ENCODE data around the gene SDK1. TPM values are rescaled to one million over a fixed set of nuclear protein-coding genes. Genes with fewer than 3 reads are reported as not detected.

The SDK1 gene
- total and polyA plus RNA-seq, 2 donors (not counting 3 experiments of a cell fraction or from before 2014, with no cell fraction given) = 1.6 to 3.9 TPM

- no peak overlapping the region for H3K9ac ChIP-seq (replicated peaks; ENCODE audit: extremely low read depth, insufficient read depth, low read length)
- FAIRE-seq (no peak), DNase-seq (ENCODE audit: low read depth, low spot score) (no peak)
- no peaks in the 10 kb centered on the region for H3K27me3 ChIP-seq (ENCODE audit: control insufficient read depth in 2 of 2, insufficient read depth in 2 of 2, low read length in 2 of 2)
- H2AFZ ChIP-seq (ENCODE audit: low read depth, low read length) = no peak overlapping the region
- POLR2A ChIA-PET = no interaction called here
- intact Hi-C loops (cut with micrococcal nuclease) = no loop called here
- H3K36me3 ChIP-seq (ENCODE audit: control insufficient read depth in 2 of 2, extremely low read depth in 1 of 2, insufficient read depth in 2 of 2, low read length in 2 of 2) = no peaks in the 10 kb centered on the region
- H3K27ac ChIP-seq (ENCODE audit: insufficient read depth, low read depth, low read length) = no peak overlapping the region
- no peaks in the 10 kb centered on the region for H3K9me1 ChIP-seq (replicated peaks; ENCODE audit: control insufficient read depth, extremely low read depth, insufficient read depth, low read length)
- no TSS peak for BruUV-seq (replicated peaks)
- dilution Hi-C loops (cut with MboI; ENCODE audit: extremely low pct_ligation_motif_present, low sequenced_read_pairs) = no loop called here
- CTCF ChIA-PET = no interaction called here
- no peak overlapping the region for H3K4me2 ChIP-seq (ENCODE audit: insufficient read depth, low read length)
- TF ChIP-seq FOS (IDR thresholded peaks at IDR 0.05; ENCODE audit: borderline replicate concordance, insufficient read depth, low read length) (no peak), GATA2 (IDR thresholded peaks at IDR 0.05; ENCODE audit: insufficient read depth, insufficient read length, low read depth, low read length) (no peak), MYC (IDR thresholded peaks at IDR 0.05; ENCODE audit: low read depth, low read length) (no peak), EZH2 (IDR thresholded peaks at IDR 0.05; ENCODE audit: borderline replicate concordance, low read depth, low read length, severe bottlenecking) (no peak), POLR2A (IDR thresholded peaks at IDR 0.05; ENCODE audit: low read depth, low read length) (no peak), CTCF (IDR thresholded peaks at IDR 0.05; ENCODE audit: extremely low read depth in 1 of 2, insufficient read depth in 1 of 2, low read depth in 1 of 2, low read length in 2 of 2) (no peak), JUN (IDR thresholded peaks at IDR 0.05; ENCODE audit: borderline replicate concordance, insufficient read depth, insufficient read length, low read depth) (no peak), POLR2AphosphoS5 (IDR thresholded peaks at IDR 0.05; ENCODE audit: insufficient read depth, low read depth, low read length) (no peak)
- TF ChIP-seq, protein P1, sequence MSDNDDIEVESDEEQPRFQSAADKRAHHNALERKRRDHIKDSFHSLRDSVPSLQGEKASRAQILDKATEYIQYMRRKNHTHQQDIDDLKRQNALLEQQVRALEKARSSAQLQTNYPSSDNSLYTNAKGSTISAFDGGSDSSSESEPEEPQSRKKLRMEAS (IDR thresholded peaks at IDR 0.05; ENCODE audit: insufficient read depth, insufficient read length) = no peak
- no peaks in the 10 kb centered on the region for H3K9me3 ChIP-seq (replicated peaks; ENCODE audit: control insufficient read depth, insufficient read depth, low read length)
- no peak overlapping the region for H3K4me3 ChIP-seq (replicated peaks in 1 of 3; ENCODE audit: insufficient read depth in 1 of 3, low read depth in 1 of 3, low read length in 3 of 3)
- no peaks in the 10 kb centered on the region for H3K4me1 ChIP-seq (ENCODE audit: control insufficient read depth, extremely low read depth, insufficient read depth, low read length)
- no peaks in the 10 kb centered on the region for H3K79me2 ChIP-seq (ENCODE audit: control insufficient read depth, insufficient read depth, low read length)
- H4K20me1 ChIP-seq (replicated peaks; ENCODE audit: control insufficient read depth, extremely low read depth, insufficient read depth, low read length) = no peaks in the 10 kb centered on the region
These were observed 865.8 kb downstream of the SDK1 start for GRCh38 chr7:4166807-4167206.

Data from endothelial cell of umbilical vein (primary cell).